Spleen (tissue), 13 donors: ENCODE results near the gene ADGRG3. TPM values are rescaled to one million over a fixed set of nuclear protein-coding genes. Genes with fewer than 3 reads are reported as not detected.

Experiments used
- DNase-seq: peaks from one replicate; pipeline ENCODE4 v3.0.0-alpha.2; 2020
- H3K27ac ChIP-seq, 8 donors: fragments of 200-600 bp; sonication (generic) in 7 of 8; 1 replicate in 4 of 8; 2 replicates in 4 of 8; pipeline versions ENCODE4 v1.5.0 to v1.8.0; 2016 to 2021; ENCODE audit warnings: inconsistent platforms in 4 of 8, mild to moderate bottlenecking in 4 of 8, moderate library complexity in 1 of 8
- H3K27me3 ChIP-seq, 7 donors: fragments of 200-600 bp; sonication (generic) in 6 of 7; replicated peaks in 1 of 7; 1 replicate in 4 of 7; 2 replicates in 3 of 7; pipeline versions ENCODE4 v1.5.0 to v1.8.0; 2016 to 2021; ENCODE audit warnings: inconsistent platforms in 3 of 7, mild to moderate bottlenecking in 1 of 7
- H3K36me3 ChIP-seq, 6 donors: fragments of 200-600 bp; sonication (generic) in 5 of 6; 1 replicate in 4 of 6; 2 replicates in 2 of 6; pipeline versions ENCODE4 v1.5.0 to v1.8.0; 2016 to 2021; ENCODE audit warnings: inconsistent platforms in 2 of 6
- H3K4me1 ChIP-seq, 6 donors: fragments of 200-600 bp; sonication (generic) in 5 of 6; 1 replicate in 3 of 6; 2 replicates in 3 of 6; pipeline versions ENCODE4 v1.5.0 to v1.8.0; 2016 to 2021; ENCODE audit warnings: inconsistent platforms in 3 of 6
- H3K4me3 ChIP-seq, 8 donors: fragments of 200-600 bp; sonication (generic) in 7 of 8; 1 replicate in 4 of 8; 2 replicates in 4 of 8; pipeline versions ENCODE4 v1.5.0 to v1.8.0; 2016 to 2021; ENCODE audit warnings: inconsistent platforms in 4 of 8, mild to moderate bottlenecking in 4 of 8, moderate library complexity in 2 of 8
- H3K9me3 ChIP-seq, 8 donors: fragments of 200-600 bp; sonication (generic) in 7 of 8; 1 replicate in 4 of 8; 2 replicates in 4 of 8; pipeline versions ENCODE4 v1.5.0 to v1.8.0; 2016 to 2021; ENCODE audit warnings: inconsistent platforms in 4 of 8
- CTCF ChIP-seq, 11 experiments: fragments of 200-600 bp in 7 of 11; fragments of 450-650 bp in 4 of 11; sonication (generic) in 4 of 11; IDR thresholded peaks in 8 of 11; conservative IDR thresholded peaks in 3 of 11; 1 replicate in 7 of 11; 2 replicates in 4 of 11; pipeline versions ENCODE4 v1.4.0 to v1.8.0; 2016 to 2021; ENCODE audit warnings: antibody characterized with exemption in 11 of 11, inconsistent platforms in 4 of 11, mild to moderate bottlenecking in 1 of 11
- POLR2A ChIP-seq, 3 donors: fragments of 450-650 bp; IDR thresholded peaks; one replicate each; pipeline ENCODE4 v1.5.1; 2017; ENCODE audit warnings: antibody characterized with exemption in 3 of 3, mild to moderate bottlenecking in 1 of 3
- POLR2AphosphoS5 ChIP-seq, 3 donors: sonication (generic); formaldehyde crosslinking; IDR thresholded peaks; one replicate each; pipeline ENCODE4 v1.5.1; 2017; ENCODE audit warnings: antibody characterized with exemption in 3 of 3
- WGBS, 5 donors: extraction: QIAGEN DNeasy Blood & Tissue Kit in 3 of 5; methylation state at CpG; one replicate each; pipeline versions ENCODE4 v1.1.5 to v1.1.7; 2013 to 2018; 5-methylcytosine and 5-hydroxymethylcytosine counted together
- intact Hi-C: fragments of 100-400 bp; cut with DNase I; formaldehyde crosslinking; loops from one replicate; pipeline ENCODE4 v1.15.0; 2023; ENCODE audit warnings: low total_unique reads
- long read RNA-seq, 2 donors: transcript quantifications; one replicate each; lab custom pipeline, GENCODE V29; 2026
- polyA plus RNA-seq, 3 donors: library from polyadenylated mRNA; stranded (reverse); fragments of 200-250 nt; gene quantifications; one replicate each; pipeline ENCODE4 v1.2.1, GENCODE V29; 2013
- total RNA-seq, 7 donors: library from RNA; depleted of rRNA in 3 of 7; stranded (reverse); fragments of >200 nt in 3 of 7; fragmentation: NEBNext Ultra II Directional in 4 of 7; extraction: Animal tissue kit (Norgen Biotek cat#: 25700) in 4 of 7; gene quantifications; one replicate each; pipeline versions ENCODE4 v1.1.0 to v1.2.1, GENCODE V29; 2016 to 2021
- donor health status: healthy with polysubstance abuse.
- donor health status: DM: no; HTN: no; CAD: no; lungs with moderate emphysema.
- donor health status: DM: no; HTN: no; CAD: no.
- donor health status: Bipolar disorder and iron deficiency.
- donor health status: healthy.
- donor health status: DM: no; HTN: no; CAD: no.
- donor health status: DM: yes; HTN: yes; CAD: no.

The ADGRG3 gene
- total RNA-seq (100 to 1,000 TPM in 2 of 7 donors, 10 to 100 TPM in 5; 16.6 to 116 (median 34.2) TPM), polyA plus RNA-seq (10 to 100 TPM in 1 of 3 donors, 1 to 10 TPM in 2; 2.5 to 15.3 (median 8.5) TPM)
- long read RNA-seq, donor 1, result 0 reads
- long read RNA-seq, donor 2, result 0 reads

GRCh38 chr16:57668263-57668571, at the start of gene ADGRG3:
Gene ADGRG3 (plus strand): TSS chr16:57668306. CDS start chr16:57668348, 42 bp downstream.
- Histone ChIP-seq H3K27me3 (peaks cover 0 to 17% (median 0%) of the 10 kb centered on the region in 7 donors), H3K9me3 (no peaks in the 10 kb centered on the region), H3K27ac (peak within 1 kb of the TSS in 7 of 8 donors; percentile 72 to 95 (median 88)), H3K4me3 (peak within 1 kb of the TSS in 5 of 8 donors; percentile 13 to 61 (median 32)), H3K4me1 (peaks cover 0 to 50% (median 4%) of the 10 kb centered on the region in 6 donors), H3K36me3 (peaks cover 0 to 12% (median 0%) of the 10 kb centered on the region in 6 donors)
- TF ChIP-seq CTCF (IDR thresholded peaks at IDR 0.05 in 8 of 11, conservative IDR thresholded peaks at IDR 0.05 in 3 of 11) (peak in 1 of 11 experiments; percentile 3), POLR2A (IDR thresholded peaks at IDR 0.05) (no peak), POLR2AphosphoS5 (IDR thresholded peaks at IDR 0.05) (peak in 2 of 3 donors; percentile 56 to 90)
- DNase-seq, result no peak
- WGBS, 5 donors, result 55 to 85% (median 81%) methylated on average over 6 to 11 of the region's 11 CpGs
- intact Hi-C loops, result no loop called here

GRCh38 chr16:57619133-57619605, 48.9 kb upstream of the ADGRG3 start:
- intact Hi-C loops, result no loop called here
- 74 to 90% (median 84%) methylated on average over 8 of the region's 8 CpGs for WGBS, 5 donors
- H3K4me3 ChIP-seq, result no peak overlapping the region
- H3K4me1 ChIP-seq, result peaks cover 0 to 9% (median 0%) of the 10 kb centered on the region in 6 donors
- H3K9me3 ChIP-seq, result no peaks in the 10 kb centered on the region
- peaks cover 0 to 6% (median 0%) of the 10 kb centered on the region in 7 donors for H3K27me3 ChIP-seq
- TF ChIP-seq POLR2AphosphoS5 (IDR thresholded peaks at IDR 0.05) (no peak), CTCF (IDR thresholded peaks at IDR 0.05 in 8 of 11, conservative IDR thresholded peaks at IDR 0.05 in 3 of 11) (no peak), POLR2A (IDR thresholded peaks at IDR 0.05) (no peak)
- no peak overlapping the region for H3K27ac ChIP-seq
- peak; percentile 52 for DNase-seq
- no peaks in the 10 kb centered on the region for H3K36me3 ChIP-seq

DNA sequence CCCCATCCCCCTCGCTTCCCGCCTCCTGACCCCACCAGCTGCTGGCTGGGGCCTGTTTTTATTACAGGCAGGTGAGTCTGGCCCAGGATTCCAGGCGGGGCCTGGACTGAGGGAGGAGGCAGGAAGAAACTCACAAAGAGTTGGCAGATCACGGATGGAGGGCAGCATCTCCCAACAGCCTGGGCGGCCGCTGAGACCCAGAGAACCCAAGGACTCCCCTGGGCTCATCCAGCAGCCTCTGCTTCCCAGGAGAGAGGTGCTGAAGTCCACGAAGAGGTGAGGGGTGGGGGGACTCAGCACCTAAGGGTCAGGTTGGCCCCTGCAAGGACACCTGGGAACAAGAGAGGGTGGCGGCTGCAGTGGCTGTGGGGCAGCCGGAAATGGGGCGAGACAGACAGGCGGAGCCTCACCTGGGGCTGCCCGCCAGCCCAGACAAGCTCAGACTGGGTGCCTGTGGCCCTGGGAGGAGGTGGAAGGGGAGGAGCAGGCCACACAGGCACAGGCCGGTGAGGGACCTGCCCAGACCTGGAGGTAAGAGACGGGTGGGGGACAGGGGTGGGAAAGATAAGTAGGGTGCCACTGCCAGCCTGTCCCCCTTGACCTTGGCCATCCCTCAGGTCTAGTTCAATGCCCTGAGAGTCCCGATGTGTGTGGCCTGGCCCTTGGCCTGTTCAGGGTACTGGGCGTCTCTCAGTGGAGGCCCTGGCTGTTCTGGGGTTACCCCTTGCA, 48.3 kb upstream of the ADGRG3 start:
- no peaks in the 10 kb centered on the region for H3K9me3 ChIP-seq
- WGBS, 5 donors, result 87 to 96% (median 92%) methylated on average over 15 to 16 of the region's 16 CpGs
- H3K27ac ChIP-seq, result no peak overlapping the region
- H3K36me3 ChIP-seq, result no peaks in the 10 kb centered on the region
- H3K4me3 ChIP-seq, result no peak overlapping the region
- DNase-seq, result peak; percentile 67
- intact Hi-C loops, result no loop called here
- peaks cover 0 to 6% (median 0%) of the 10 kb centered on the region in 7 donors for H3K27me3 ChIP-seq
- H3K4me1 ChIP-seq, result peaks cover 0 to 9% (median 0%) of the 10 kb centered on the region in 6 donors
- TF ChIP-seq POLR2A (IDR thresholded peaks at IDR 0.05), result no peak
- TF ChIP-seq CTCF (IDR thresholded peaks at IDR 0.05 in 8 of 11, conservative IDR thresholded peaks at IDR 0.05 in 3 of 11), result no peak
- no peak for TF ChIP-seq POLR2AphosphoS5 (IDR thresholded peaks at IDR 0.05)
